SK-N-DZ (cell line): ENCODE measurements around the gene ZCCHC17.

Experiments
- DNase-seq: peaks from one replicate; pipeline ENCODE4 v3.0.0-alpha.2; 2015; ENCODE audit warnings: low spot score

Gene ZCCHC17

GRCh38 chr1:31306278-31306677 lies 9.4 kb downstream of the ZCCHC17 start:
- no peak for DNase-seq

- no peak for DNase-seq
Measured at GRCh38 chr1:31308036-31308435, 11.2 kb downstream of the ZCCHC17 start.

GRCh38 chr1:31310198-31310597 lies 13.4 kb downstream of the ZCCHC17 start:
- DNase-seq, result no peak

- DNase-seq, result no peak
Measured at GRCh38 chr1:31315902-31316301, 19.1 kb downstream of the ZCCHC17 start.

- no peak for DNase-seq
Measured at GRCh38 chr1:31318146-31318545, 21.3 kb downstream of the ZCCHC17 start.

GRCh38 chr1:31324093-31324492 lies 27.3 kb downstream of the ZCCHC17 start:
- no peak for DNase-seq

- DNase-seq, result no peak
Measured at GRCh38 chr1:31324992-31325391, 28.2 kb downstream of the ZCCHC17 start.

GRCh38 chr1:31326461-31326860 lies 29.6 kb downstream of the ZCCHC17 start:
- no peak for DNase-seq

- no peak for DNase-seq
Measured at GRCh38 chr1:31327381-31327780, 30.5 kb downstream of the ZCCHC17 start.

GRCh38 chr1:31335007-31335406 lies 38.2 kb downstream of the ZCCHC17 start:
- peak; percentile 32 for DNase-seq

GRCh38 chr1:31336687-31337467 lies 40.0 kb downstream of the ZCCHC17 start:
- DNase-seq, result no peak

- DNase-seq, result no peak
Measured at GRCh38 chr1:31344503-31344902, 47.7 kb downstream of the ZCCHC17 start.

GRCh38 chr1:31345635-31346034 lies 48.8 kb downstream of the ZCCHC17 start:
- DNase-seq, result no peak

GRCh38 chr1:31346785-31347184 lies 50.0 kb downstream of the ZCCHC17 start:
- no peak for DNase-seq

GRCh38 chr1:31348449-31348848 lies 51.6 kb downstream of the ZCCHC17 start:
- no peak for DNase-seq

- no peak for DNase-seq
Measured at GRCh38 chr1:31354283-31354682, 57.5 kb downstream of the ZCCHC17 start.

GRCh38 chr1:31356427-31356826 lies 59.6 kb downstream of the ZCCHC17 start:
- no peak for DNase-seq

GRCh38 chr1:31361607-31362006 lies 64.8 kb downstream of the ZCCHC17 start:
- no peak for DNase-seq

- DNase-seq, result no peak
Measured at GRCh38 chr1:31362032-31362431, 65.2 kb downstream of the ZCCHC17 start.

- no peak for DNase-seq
Measured at GRCh38 chr1:31364561-31365250, 67.9 kb downstream of the ZCCHC17 start.

GRCh38 chr1:31366796-31367195 lies 70.0 kb downstream of the ZCCHC17 start:
- DNase-seq, result no peak

- no peak for DNase-seq
Measured at GRCh38 chr1:31368611-31369107, 71.8 kb downstream of the ZCCHC17 start.

- no peak for DNase-seq
Measured at GRCh38 chr1:31370021-31370420, 73.2 kb downstream of the ZCCHC17 start.
